ENCODE data around the gene MAVS.
"Not testable (repeated sequence)": the region's sequence is repeated elsewhere in the genome, so short reads cannot be mapped to it uniquely, and the experiment has no call there.

DNA sequence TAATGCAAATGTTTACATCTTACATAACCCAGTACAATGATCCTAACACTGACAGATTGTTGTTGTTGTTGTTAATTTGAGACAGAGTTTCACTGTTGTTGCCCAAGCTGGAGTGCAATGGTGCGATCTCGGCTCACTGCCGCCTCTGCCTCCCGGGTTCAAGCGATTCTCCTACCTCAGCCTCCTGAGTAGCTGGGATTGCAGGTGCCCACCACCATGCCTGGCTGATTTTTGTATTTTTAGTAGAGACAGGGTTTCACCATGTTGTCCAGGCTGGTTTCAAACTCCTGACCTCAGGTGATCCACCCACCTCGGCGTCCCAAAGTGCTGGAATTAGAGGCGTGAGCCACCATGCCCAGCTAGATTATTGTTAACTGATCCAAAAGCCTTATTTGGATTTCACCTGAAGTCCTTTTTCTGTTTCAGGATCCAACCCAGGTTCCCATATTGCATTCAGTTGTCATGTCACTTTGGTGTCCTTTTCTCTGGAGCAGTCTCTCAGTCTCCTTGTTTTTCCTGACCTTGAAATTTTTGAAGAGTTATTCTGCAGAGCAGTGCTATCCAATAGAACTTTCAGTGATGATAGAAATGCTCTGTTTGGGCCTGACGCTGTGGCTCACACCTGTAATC is 2.5 kb upstream of the MAVS start:
- not testable (repeated sequence) for TF ChIP-seq EZH2phosphoT487 (IDR thresholded peaks at IDR 0.05; ENCODE audit: borderline replicate concordance, low read length)
- TF ChIP-seq, protein P1, sequence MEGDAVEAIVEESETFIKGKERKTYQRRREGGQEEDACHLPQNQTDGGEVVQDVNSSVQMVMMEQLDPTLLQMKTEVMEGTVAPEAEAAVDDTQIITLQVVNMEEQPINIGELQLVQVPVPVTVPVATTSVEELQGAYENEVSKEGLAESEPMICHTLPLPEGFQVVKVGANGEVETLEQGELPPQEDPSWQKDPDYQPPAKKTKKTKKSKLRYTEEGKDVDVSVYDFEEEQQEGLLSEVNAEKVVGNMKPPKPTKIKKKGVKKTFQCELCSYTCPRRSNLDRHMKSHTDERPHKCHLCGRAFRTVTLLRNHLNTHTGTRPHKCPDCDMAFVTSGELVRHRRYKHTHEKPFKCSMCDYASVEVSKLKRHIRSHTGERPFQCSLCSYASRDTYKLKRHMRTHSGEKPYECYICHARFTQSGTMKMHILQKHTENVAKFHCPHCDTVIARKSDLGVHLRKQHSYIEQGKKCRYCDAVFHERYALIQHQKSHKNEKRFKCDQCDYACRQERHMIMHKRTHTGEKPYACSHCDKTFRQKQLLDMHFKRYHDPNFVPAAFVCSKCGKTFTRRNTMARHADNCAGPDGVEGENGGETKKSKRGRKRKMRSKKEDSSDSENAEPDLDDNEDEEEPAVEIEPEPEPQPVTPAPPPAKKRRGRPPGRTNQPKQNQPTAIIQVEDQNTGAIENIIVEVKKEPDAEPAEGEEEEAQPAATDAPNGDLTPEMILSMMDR (IDR thresholded peaks at IDR 0.05; ENCODE audit: low read depth, low read length, poor library complexity, severe bottlenecking): not testable (repeated sequence)
